H9 (cell line): Measurements from ENCODE around the gene CHAF1A. TPM values are rescaled to one million over a fixed set of nuclear protein-coding genes. Genes with fewer than 3 reads are reported as not detected.
A peak's percentile ranks its signal among the peaks of the same experiment; 100 is the strongest.

Source experiments
- DNase-seq: peaks from one replicate; pipeline ENCODE4 v3.0.0-alpha.2; 2017
- H2AFZ ChIP-seq: one replicate; pipeline ENCODE4 v1.6.1; 2013; ENCODE audit warnings: mild to moderate bottlenecking, low read length, control low read depth, moderate library complexity
- H2AK5ac ChIP-seq: 2 replicates; pipeline ENCODE4 v1.6.1; 2013; ENCODE audit warnings: low read length, control low read depth, mixed read lengths; ENCODE audit not compliant: insufficient read length
- H2BK120ac ChIP-seq: one replicate; pipeline ENCODE4 v1.6.1; 2013; ENCODE audit warnings: low read depth, mild to moderate bottlenecking, low read length, control low read depth, inconsistent platforms; ENCODE audit not compliant: poor library complexity, severe bottlenecking
- H2BK12ac ChIP-seq: 2 replicates; pipeline ENCODE4 v1.6.1; 2013; ENCODE audit warnings: low read length, control low read depth, mixed read lengths, low read depth; ENCODE audit not compliant: insufficient read length
- H2BK15ac ChIP-seq: 2 replicates; pipeline ENCODE4 v1.6.1; 2013; ENCODE audit warnings: low read depth, low read length, control low read depth
- H2BK20ac ChIP-seq: one replicate; pipeline ENCODE4 v1.6.1; 2013; ENCODE audit warnings: low read depth, mild to moderate bottlenecking, low read length, control low read depth, inconsistent platforms; ENCODE audit not compliant: poor library complexity, severe bottlenecking
- H2BK5ac ChIP-seq: 2 replicates; pipeline ENCODE4 v1.6.1; 2013; ENCODE audit warnings: low read length, control low read depth, mixed read lengths; ENCODE audit not compliant: insufficient read length
- H3K14ac ChIP-seq: 2 replicates; pipeline ENCODE4 v1.6.1; 2013; ENCODE audit warnings: low read length, control low read depth; ENCODE audit not compliant: insufficient read depth
- H3K18ac ChIP-seq: 2 replicates; pipeline ENCODE4 v1.6.1; 2013; ENCODE audit warnings: low read depth, mild to moderate bottlenecking, mixed read lengths, low read length, control low read depth; ENCODE audit not compliant: insufficient read length
- H3K23ac ChIP-seq: 2 replicates; pipeline ENCODE4 v1.6.1; 2013; ENCODE audit warnings: low read length, control low read depth, mixed read lengths, low read depth; ENCODE audit not compliant: insufficient read length
- H3K23me2 ChIP-seq: 2 replicates; pipeline ENCODE4 v1.6.1; 2013; ENCODE audit warnings: low read depth, mild to moderate bottlenecking, mixed read lengths, low read length, control low read depth; ENCODE audit not compliant: insufficient read length, poor library complexity, severe bottlenecking
- H3K27ac ChIP-seq: 2 replicates; pipeline ENCODE4 v1.5.1; 2013; ENCODE audit warnings: low read length, control low read depth, mixed read lengths, low read depth; ENCODE audit not compliant: insufficient read length
- H3K27me3 ChIP-seq: 2 replicates; pipeline ENCODE4 v1.6.1; 2013; ENCODE audit warnings: low read length, control low read depth, inconsistent platforms; ENCODE audit not compliant: insufficient read depth
- H3K4ac ChIP-seq: 2 replicates; pipeline ENCODE4 v1.6.1; 2013; ENCODE audit warnings: low read depth, mild to moderate bottlenecking, control low read depth, inconsistent platforms, low read length, moderate library complexity
- H3K4me1 ChIP-seq: 2 replicates; pipeline ENCODE4 v1.6.1; 2013; ENCODE audit warnings: low read length, control low read depth, inconsistent platforms; ENCODE audit not compliant: insufficient read depth
- H3K4me2 ChIP-seq: 2 replicates; pipeline ENCODE4 v1.6.1; 2013; ENCODE audit warnings: low read length, control low read depth, mixed read lengths; ENCODE audit not compliant: insufficient read length, insufficient read depth
- H3K56ac ChIP-seq: 2 replicates; pipeline ENCODE4 v1.6.1; 2013; ENCODE audit warnings: low read depth, mild to moderate bottlenecking, mixed read lengths, low read length, control low read depth; ENCODE audit not compliant: insufficient read length
- H3K79me1 ChIP-seq: 2 replicates; pipeline ENCODE4 v1.6.1; 2013; ENCODE audit warnings: low read depth, mild to moderate bottlenecking, moderate library complexity, low read length, control low read depth, inconsistent platforms; ENCODE audit not compliant: insufficient read depth, poor library complexity, severe bottlenecking
- H3K79me2 ChIP-seq: 2 replicates; pipeline ENCODE4 v1.6.1; 2013; ENCODE audit warnings: low read length, control low read depth, inconsistent platforms; ENCODE audit not compliant: insufficient read depth
- H3K9ac ChIP-seq: 2 replicates; pipeline ENCODE4 v1.6.1; 2013; ENCODE audit warnings: low read length, control low read depth, mixed read lengths; ENCODE audit not compliant: insufficient read length; ENCODE audit errors: extremely low read depth
- H3K9me3 ChIP-seq: one replicate; pipeline ENCODE4 v1.6.1; 2013; ENCODE audit warnings: low read depth, low read length, inconsistent platforms; ENCODE audit not compliant: control insufficient read depth
- H3T11ph ChIP-seq: one replicate; pipeline ENCODE4 v1.6.1; 2013; ENCODE audit warnings: mild to moderate bottlenecking, low read length, control low read depth, inconsistent platforms
- H4K20me1 ChIP-seq: one replicate; pipeline ENCODE4 v1.6.1; 2013; ENCODE audit not compliant: control insufficient read depth, insufficient read length, insufficient read depth
- H4K5ac ChIP-seq: 2 replicates; pipeline ENCODE4 v1.6.1; 2013; ENCODE audit warnings: low read depth, mild to moderate bottlenecking, mixed read lengths, low read length, control low read depth; ENCODE audit not compliant: insufficient read length
- H4K8ac ChIP-seq: replicated peaks from 2 replicates; pipeline ENCODE4 v1.6.1; 2013; ENCODE audit warnings: low read length, control low read depth, mixed read lengths, low read depth; ENCODE audit not compliant: insufficient read length
- H4K91ac ChIP-seq: 2 replicates; pipeline ENCODE4 v1.6.1; 2013; ENCODE audit warnings: low read depth, mild to moderate bottlenecking, moderate library complexity, mixed read lengths, low read length, control low read depth; ENCODE audit not compliant: insufficient read length
- H3K27ac Mint-ChIP-seq, 3 experiments: 2 replicates in 2 of 3; 3 replicates in 1 of 3; pipeline ENCODE4 v1.8.0; 2020 to 2021; ENCODE audit warnings: mixed read lengths in 3 of 3, mild to moderate bottlenecking in 1 of 3, moderate library complexity in 1 of 3
- H3K27me3 Mint-ChIP-seq: 2 replicates; pipeline ENCODE4 v1.8.0; 2021; ENCODE audit warnings: low read depth, mild to moderate bottlenecking, moderate library complexity, mixed read lengths
- H3K36me3 Mint-ChIP-seq, 3 experiments: 2 replicates in 2 of 3; 3 replicates in 1 of 3; pipeline ENCODE4 v1.8.0; 2020 to 2021; ENCODE audit warnings: low read depth in 3 of 3, mixed read lengths in 3 of 3; ENCODE audit not compliant: insufficient read depth in 1 of 3
- H3K4me1 Mint-ChIP-seq, 2 experiments: 2 replicates each; pipeline ENCODE4 v1.8.0; 2020; ENCODE audit warnings: mixed read lengths in 2 of 2
- H3K4me3 Mint-ChIP-seq, 2 experiments: 2 replicates in 1 of 2; 3 replicates in 1 of 2; pipeline ENCODE4 v1.8.0; 2020 to 2021; ENCODE audit warnings: mild to moderate bottlenecking in 2 of 2, mixed read lengths in 2 of 2, moderate library complexity in 1 of 2
- H3K9me3 Mint-ChIP-seq, 2 experiments: 2 replicates in 1 of 2; 3 replicates in 1 of 2; pipeline ENCODE4 v1.8.0; 2020; ENCODE audit warnings: mild to moderate bottlenecking in 2 of 2, mixed read lengths in 2 of 2, moderate library complexity in 1 of 2
- CTCF ChIP-seq: fragments of 200-600 bp; sonication (generic); conservative IDR thresholded peaks from 3 replicates; pipeline ENCODE4 v1.8.0; 2021; ENCODE audit warnings: antibody characterized with exemption, mild to moderate bottlenecking
- WGBS: extraction: QIAGEN DNeasy Blood & Tissue Kit; methylation state at CpG from one replicate; pipeline ENCODE4 v1.1.7; 2013; ENCODE audit warnings: missing lambda C conversion rate, low lambda C conversion rate, mixed read lengths; ENCODE audit not compliant: insufficient read length; ENCODE audit errors: extremely low coverage; 5-methylcytosine and 5-hydroxymethylcytosine counted together
- total RNA-seq: library from RNA; stranded (reverse); gene quantifications from 2 replicates; pipeline ENCODE4 v1.2.1, GENCODE V29; 2021

The CHAF1A gene
- total RNA-seq, 1 experiment from 2014 or later: 143 TPM

GRCh38 chr19:4428326-4428975 is 26.0 kb downstream of the CHAF1A start:
- no peaks in the 10 kb centered on the region for H3K9me3 Mint-ChIP-seq
- Histone ChIP-seq H3K27me3 (no peaks in the 10 kb centered on the region), H2BK5ac (no peak overlapping the region), H3K56ac (no peak overlapping the region), H3K4ac (no peak overlapping the region), H4K5ac (no peak overlapping the region), H3K79me2 (no peaks in the 10 kb centered on the region), H3K4me2 (no peak overlapping the region), H3K18ac (no peak overlapping the region), H4K20me1 (no peaks in the 10 kb centered on the region), H3K79me1 (no peaks in the 10 kb centered on the region), H3K9me3 (no peaks in the 10 kb centered on the region), H4K91ac (no peak overlapping the region), H3K14ac (no peak overlapping the region), H2BK120ac (no peak overlapping the region), H4K8ac (no peak overlapping the region), H3T11ph (no peak overlapping the region), H3K27ac (no peak overlapping the region), H2BK15ac (no peak overlapping the region), H3K23me2 (no peaks in the 10 kb centered on the region), H3K9ac (no peak overlapping the region), H3K23ac (no peak overlapping the region), H3K4me1 (no peaks in the 10 kb centered on the region), H2BK20ac (no peak overlapping the region), H2AFZ (no peak overlapping the region), H2AK5ac (no peak overlapping the region), H2BK12ac (no peak overlapping the region)
- H3K36me3 Mint-ChIP-seq: peaks cover 64 to 89% (median 75%) of the 10 kb centered on the region in 3 experiments
- no CpG with 5 or more reads among the region's 20 CpGs for WGBS
- H3K27ac Mint-ChIP-seq: peak overlapping the region in 2 of 3 experiments; percentile 16 to 88; a peak in 3 of 7 replicates
- no peak for TF ChIP-seq CTCF
- no peaks in the 10 kb centered on the region for H3K27me3 Mint-ChIP-seq
- DNase-seq: no peak
- H3K4me3 Mint-ChIP-seq: no peak overlapping the region
- no peaks in the 10 kb centered on the region for H3K4me1 Mint-ChIP-seq
